NT2/D1 (cell line): ENCODE measurements around the gene FAM107B.

Experiments used
- SUZ12 ChIP-seq: IDR thresholded peaks from 2 replicates; pipeline ENCODE4 v1.6.1; 2011; ENCODE audit not compliant: insufficient read length, insufficient read depth; ENCODE audit errors: extremely low read depth
- ZNF274 ChIP-seq: IDR thresholded peaks from 2 replicates; pipeline ENCODE4 v1.6.1; 2011; ENCODE audit warnings: mild to moderate bottlenecking, low read depth, low read length

DNA sequence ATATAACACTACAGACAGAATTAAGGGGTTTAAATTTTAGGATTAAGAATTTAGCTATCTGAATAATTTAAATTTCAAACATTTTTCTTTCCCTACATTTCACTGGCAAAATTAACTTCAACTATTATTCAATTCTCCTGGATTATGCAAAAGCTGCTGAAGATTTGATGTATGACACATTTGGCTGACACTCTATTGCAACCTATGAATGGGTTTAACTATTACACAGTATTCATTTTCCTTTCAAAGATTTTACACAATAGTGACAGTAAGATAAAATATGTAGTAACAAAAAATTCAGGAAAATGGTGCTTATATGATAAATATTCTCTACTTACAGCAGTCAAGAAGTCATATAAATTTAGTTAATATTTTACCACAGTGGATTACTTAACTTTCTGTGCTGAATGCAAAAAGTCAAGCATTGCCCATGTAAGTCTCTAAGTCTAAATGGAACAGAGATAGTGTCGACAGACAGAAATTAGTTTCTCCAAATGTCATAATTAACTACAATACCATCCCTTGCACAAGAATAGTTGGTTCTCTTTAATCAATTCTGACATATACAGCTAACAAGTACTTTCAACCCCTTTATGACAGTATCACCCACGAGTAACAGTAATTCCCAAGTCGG is 249.9 kb downstream of the FAM107B start:
- TF ChIP-seq SUZ12 (no peak), ZNF274 (no peak)
